Adrenal gland (tissue), 12 donors: ENCODE results near the gene CDC20B. TPM values are rescaled to one million over a fixed set of nuclear protein-coding genes. Genes with fewer than 3 reads are reported as not detected.
"Not testable (repeated sequence)": the region's sequence is repeated elsewhere in the genome, so short reads cannot be mapped to it uniquely, and the experiment has no call there.

Experiments used
- DNase-seq, 7 donors: peaks; one replicate each; pipeline ENCODE4 v3.0.0-alpha.2; 2019 to 2020
- H3K27ac ChIP-seq, 5 donors: fragments of 200-600 bp; sonication (generic) in 4 of 5; 1 replicate in 3 of 5; 2 replicates in 2 of 5; pipeline versions ENCODE4 v1.5.1 to v1.8.0; 2016 to 2020; ENCODE audit warnings: mild to moderate bottlenecking in 1 of 5
- H3K27me3 ChIP-seq: fragments of 200-600 bp; 2 replicates; pipeline ENCODE4 v1.8.0; 2021
- H3K36me3 ChIP-seq, 2 donors: fragments of 200-600 bp; replicated peaks in 1 of 2; 1 replicate in 1 of 2; 2 replicates in 1 of 2; pipeline versions ENCODE4 v1.5.1 to v1.8.0; 2018 to 2022
- H3K4me1 ChIP-seq, 2 donors: fragments of 200-600 bp; replicated peaks in 1 of 2; 1 replicate in 1 of 2; 2 replicates in 1 of 2; pipeline versions ENCODE4 v1.5.1 to v1.8.0; 2018 to 2021
- H3K4me3 ChIP-seq, 4 donors: fragments of 200-600 bp; sonication (generic) in 3 of 4; one replicate each; pipeline ENCODE4 v1.5.1; 2016 to 2018
- H3K9me3 ChIP-seq, 3 donors: fragments of 200-600 bp; sonication (generic) in 1 of 3; replicated peaks in 1 of 3; 1 replicate in 2 of 3; 2 replicates in 1 of 3; pipeline versions ENCODE4 v1.5.1 to v1.8.0; 2016 to 2021
- CTCF ChIP-seq, 6 experiments: fragments of 450-650 bp in 4 of 6; fragments of 200-600 bp in 2 of 6; sonication (generic) in 1 of 6; IDR thresholded peaks; 1 replicate in 5 of 6; 2 replicates in 1 of 6; pipeline versions ENCODE4 v1.5.1 to v1.8.0; 2016 to 2021; ENCODE audit warnings: antibody characterized with exemption in 6 of 6, mild to moderate bottlenecking in 2 of 6, moderate library complexity in 1 of 6
- POLR2A ChIP-seq, 2 donors: fragments of 450-650 bp; IDR thresholded peaks; one replicate each; pipeline ENCODE4 v1.6.1; 2017; ENCODE audit warnings: antibody characterized with exemption in 2 of 2, mild to moderate bottlenecking in 2 of 2, moderate library complexity in 1 of 2
- WGBS, 4 donors: extraction: QIAGEN DNeasy Blood & Tissue Kit in 2 of 4; methylation state at CpG; one replicate each; pipeline versions ENCODE4 v1.1.5 to v1.1.7; 2013 to 2017; 5-methylcytosine and 5-hydroxymethylcytosine counted together
- intact Hi-C, 2 donors: fragments of 100-400 bp; cut with DNase I; formaldehyde crosslinking; loops; one replicate each; pipeline versions ENCODE4 v1.14.1 to v1.15.0; 2022 to 2023
- polyA plus RNA-seq, 3 donors: library from polyadenylated mRNA; stranded (reverse); fragments of 200-250 nt in 2 of 3; fragments of 350-450 nt in 1 of 3; fragmentation: Illumina TruSeq in 1 of 3; extraction: RNeasy Lipid Tissue Mini Kit (QIAGEN cat#74804) in 1 of 3; gene quantifications; one replicate each; pipeline ENCODE4 v1.2.3, GENCODE V29; 2013 to 2014
- total RNA-seq, 9 donors: library from RNA; depleted of rRNA in 4 of 9; stranded (reverse); fragments of >200 nt in 4 of 9; fragments of 120-200 nt in 1 of 9; fragmentation: NEBNext Ultra II Directional in 1 of 9; extraction: Animal tissue kit (Norgen Biotek cat#: 25700) in 1 of 9; gene quantifications; one replicate each; pipeline versions ENCODE4 v1.1.0 to v1.2.4, GENCODE V29; 2013 to 2023
- donor health status: healthy with polysubstance abuse.
- donor health status: Bipolar disorder and iron deficiency.
- donor health status: DM: yes; HTN: yes; CAD: no.
- donor health status: DM: no; HTN: no; CAD: no.
- donor health status: DM: no; HTN: no; CAD: no.
- donor health status: DM: yes; HTN: yes; CAD: no.

Gene CDC20B
- total and polyA plus RNA-seq, 12 donors = 0.11 TPM; not detected in 11

DNA sequence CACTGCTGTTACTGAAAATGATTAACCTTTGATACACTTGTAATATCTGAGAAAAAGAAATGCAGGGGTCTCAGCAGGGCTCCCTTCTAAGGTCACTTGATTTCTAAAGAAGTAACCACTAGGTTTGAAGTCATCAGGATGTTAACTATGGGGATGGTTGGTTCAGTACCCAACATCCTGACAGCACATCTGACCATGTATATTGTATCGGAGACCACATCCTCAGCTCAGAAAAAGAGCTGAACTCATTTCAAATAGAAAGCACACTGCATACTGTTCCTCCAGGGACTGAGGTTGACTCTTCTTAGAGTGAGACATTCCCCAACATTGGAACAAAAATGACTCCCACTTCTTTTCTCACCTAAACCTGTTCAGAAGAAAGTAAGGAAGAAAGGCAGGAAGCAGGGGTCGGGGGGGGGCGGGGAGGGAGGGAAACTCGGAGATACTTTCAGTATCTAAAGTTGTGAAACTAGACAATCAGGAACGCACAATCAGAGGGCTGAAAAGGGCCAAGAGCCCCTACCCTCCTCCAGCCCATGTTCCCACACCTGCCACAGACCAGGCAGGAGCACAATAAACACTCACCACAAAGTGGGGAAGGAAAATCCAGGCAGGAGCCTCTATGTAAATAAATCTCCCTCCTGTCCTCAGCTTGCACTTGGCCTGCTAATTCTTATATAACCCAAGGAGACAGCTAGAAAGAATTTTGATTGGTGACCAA lies 71.3 kb downstream of the CDC20B start:
- TF ChIP-seq CTCF (IDR thresholded peaks at IDR 0.05) = no peak
- no peak for TF ChIP-seq POLR2A (IDR thresholded peaks at IDR 0.05)
- H3K9me3 ChIP-seq = no peaks in the 10 kb centered on the region
- H3K27me3 ChIP-seq = peaks cover under 1% of the 10 kb centered on the region
- 57 to 72% (median 61%) methylated on average over 5 of the region's 5 CpGs for WGBS, 4 donors
- H3K27ac ChIP-seq = no peak overlapping the region
- no peaks in the 10 kb centered on the region for H3K36me3 ChIP-seq
- intact Hi-C loops = no loop called here
- no peaks in the 10 kb centered on the region for H3K4me1 ChIP-seq
- no peak overlapping the region for H3K4me3 ChIP-seq
- no peak for DNase-seq

- H3K9me3 ChIP-seq, H3K27ac ChIP-seq, H3K36me3 ChIP-seq, H3K4me3 ChIP-seq, DNase-seq, intact Hi-C loops, H3K4me1 ChIP-seq, H3K27me3 ChIP-seq: not testable (repeated sequence)
Measured at GRCh38 chr5:55101148-55101547, 71.8 kb downstream of the CDC20B start.

DNA sequence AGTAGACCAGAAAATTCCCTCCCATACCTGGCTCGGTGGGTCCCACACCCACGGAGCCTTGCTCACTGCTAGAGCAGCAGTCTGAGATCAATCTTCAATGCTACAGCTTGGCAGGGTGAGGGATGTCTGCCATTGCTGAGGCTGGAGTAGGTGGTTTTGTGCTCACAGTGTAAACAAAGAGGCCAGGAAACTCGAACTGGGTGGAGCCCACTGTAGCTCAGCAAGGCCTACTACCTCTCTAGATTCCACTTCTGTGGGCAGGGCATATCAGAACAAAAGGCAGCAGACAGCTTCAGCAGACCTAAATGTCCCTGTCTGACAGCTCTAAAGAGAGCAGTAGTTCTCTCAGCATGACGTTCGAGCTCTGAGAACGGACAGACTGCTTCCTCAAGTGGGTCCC lies 76.1 kb downstream of the CDC20B start:
- 67 to 74% (median 69%) methylated on average over 4 to 6 of the region's 6 CpGs for WGBS, 4 donors
- Histone ChIP-seq H3K27ac (no peak overlapping the region), H3K36me3 (no peaks in the 10 kb centered on the region), H3K4me3 (no peak overlapping the region), H3K4me1 (no peaks in the 10 kb centered on the region), H3K9me3 (no peaks in the 10 kb centered on the region), H3K27me3 (no peaks in the 10 kb centered on the region)
- intact Hi-C loops = no loop called here
- no peak for TF ChIP-seq CTCF (IDR thresholded peaks at IDR 0.05)
- no peak for TF ChIP-seq POLR2A (IDR thresholded peaks at IDR 0.05)
- DNase-seq = peak in 1 of 7 donors; percentile 16

DNA sequence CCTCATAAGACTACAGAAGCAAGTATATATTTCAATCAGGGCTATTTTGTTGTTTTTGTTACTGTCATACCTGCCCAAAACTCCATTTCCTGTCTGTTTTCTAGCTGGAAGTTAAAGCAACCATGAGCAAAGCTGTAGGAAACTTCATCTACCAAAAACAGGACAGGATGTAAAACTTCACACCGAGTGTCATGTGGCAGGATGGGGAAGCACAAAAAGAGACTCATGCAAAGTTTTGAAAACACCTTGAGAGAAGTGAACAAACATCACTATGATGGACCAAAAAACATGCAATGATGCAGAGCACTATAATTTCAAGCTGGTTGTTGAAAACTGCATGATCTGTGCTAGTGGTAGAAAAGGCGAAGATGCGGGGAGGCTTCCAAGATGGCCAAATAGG lies 76.8 kb downstream of the CDC20B start:
- no peak overlapping the region for H3K27ac ChIP-seq
- H3K27me3 ChIP-seq = no peaks in the 10 kb centered on the region
- no peaks in the 10 kb centered on the region for H3K9me3 ChIP-seq
- intact Hi-C loops = no loop called here
- DNase-seq = no peak
- no peak for TF ChIP-seq CTCF (IDR thresholded peaks at IDR 0.05)
- no peak for TF ChIP-seq POLR2A (IDR thresholded peaks at IDR 0.05)
- H3K4me1 ChIP-seq = no peaks in the 10 kb centered on the region
- WGBS, 4 donors = 53 to 82% (median 72%) methylated on average over 3 of the region's 3 CpGs
- H3K36me3 ChIP-seq = no peaks in the 10 kb centered on the region
- no peak overlapping the region for H3K4me3 ChIP-seq

GRCh38 chr5:55091011-55091410 lies 82.0 kb downstream of the CDC20B start:
- H3K36me3 ChIP-seq, H3K27me3 ChIP-seq, H3K4me3 ChIP-seq, DNase-seq, H3K4me1 ChIP-seq, intact Hi-C loops, H3K27ac ChIP-seq, H3K9me3 ChIP-seq: not testable (repeated sequence)
- 71 to 85% (median 81%) methylated on average over 6 of the region's 6 CpGs for WGBS, 4 donors

- H3K36me3 ChIP-seq, H3K27me3 ChIP-seq, H3K27ac ChIP-seq, intact Hi-C loops, H3K9me3 ChIP-seq, DNase-seq, H3K4me1 ChIP-seq, H3K4me3 ChIP-seq: not testable (repeated sequence)
- 77 to 85% (median 84%) methylated on average over 2 of the region's 2 CpGs for WGBS, 4 donors
Measured at GRCh38 chr5:55089301-55089700, 83.7 kb downstream of the CDC20B start.
